ENCODE measurements around the gene BTF3. TPM values are rescaled to one million over a fixed set of nuclear protein-coding genes. Genes with fewer than 3 reads are reported as not detected.
"Not testable (repeated sequence)": the region's sequence is repeated elsewhere in the genome, so short reads cannot be mapped to it uniquely, and the experiment has no call there.

The BTF3 gene
- polyA plus RNA-seq (2013, experiment 1 of 2; ENCODE audit: insufficient read length) = 867 TPM
- 855 TPM for polyA plus RNA-seq (2013, experiment 2 of 2; ENCODE audit: insufficient read length)

DNA sequence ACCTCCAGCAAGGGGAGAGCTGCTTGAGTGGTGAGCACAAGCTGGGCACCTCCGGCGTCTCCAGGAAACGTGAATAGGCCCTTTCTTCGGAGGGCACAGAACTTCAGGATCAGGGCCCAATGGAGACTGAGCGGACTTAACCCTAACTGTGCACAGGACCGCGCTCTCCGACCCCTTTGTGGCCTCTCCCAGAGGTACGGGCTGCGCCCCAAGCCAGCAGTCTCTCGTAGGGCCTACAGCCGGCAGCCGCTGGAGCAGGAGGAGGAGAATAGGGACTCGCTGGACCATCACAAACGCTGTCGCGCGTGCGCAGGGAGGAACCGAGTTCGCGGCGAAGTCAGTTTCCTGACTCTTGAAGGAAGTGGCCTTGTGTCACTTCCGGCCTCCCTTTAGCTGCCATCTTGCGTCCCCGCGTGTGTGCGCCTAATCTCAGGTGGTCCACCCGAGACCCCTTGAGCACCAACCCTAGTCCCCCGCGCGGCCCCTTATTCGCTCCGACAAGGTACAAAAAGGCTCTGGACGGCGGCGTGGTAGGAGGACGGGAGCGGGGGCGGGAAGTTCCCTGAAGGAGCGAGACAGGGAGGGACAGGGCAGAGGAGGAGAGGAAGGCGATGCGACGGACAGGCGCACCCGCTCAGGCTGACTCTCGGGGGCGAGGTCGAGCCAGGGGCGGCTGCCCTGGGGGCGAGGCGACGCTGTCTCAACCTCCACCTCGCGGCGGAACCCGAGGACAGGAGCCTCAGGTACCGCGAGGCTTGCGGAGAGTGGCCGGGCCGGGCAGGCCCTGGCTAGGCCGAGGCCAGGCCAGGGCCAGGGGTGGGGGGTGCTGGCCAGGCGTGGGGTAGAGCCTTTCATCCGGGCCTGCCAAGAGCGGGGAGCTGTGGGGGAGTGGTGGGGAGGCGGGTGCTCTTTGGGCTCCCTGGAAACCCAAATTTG is at the start of gene BTF3:
TSS of gene BTF3 (plus strand) at position 386 of the 936 bp plus-strand sequence. CDS start at position 612, 226 bp downstream.
- peak; percentile 97 for DNase-seq

GRCh38 chr5:73448463-73449136 is 49.6 kb upstream of the BTF3 start, which contains the start of gene FOXD1:
FOXD1 (minus strand) TSS chr5:73448777; CDS start chr5:73448362, 415 bp downstream.
- DNase-seq = peak; percentile 99

DNA sequence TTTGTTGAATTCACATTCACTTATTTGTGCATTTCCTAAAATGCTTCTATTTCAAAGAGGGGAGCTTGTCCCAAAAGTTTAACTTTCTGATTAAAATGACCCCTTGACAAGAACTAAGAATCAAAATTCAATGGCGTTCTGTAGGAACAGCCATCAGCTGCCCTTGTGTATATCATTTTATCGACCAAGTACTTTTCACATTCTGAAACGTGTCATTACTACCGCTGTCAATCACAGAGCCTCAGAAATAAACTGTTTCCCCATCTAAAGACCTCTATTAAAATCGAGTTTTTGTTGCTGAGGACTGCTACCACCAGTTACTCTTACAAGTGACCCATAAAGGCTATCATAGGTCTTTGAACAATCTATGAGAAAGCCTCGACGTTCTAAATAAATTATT is 48.1 kb upstream of the BTF3 start:
- DNase-seq = no peak

DNA sequence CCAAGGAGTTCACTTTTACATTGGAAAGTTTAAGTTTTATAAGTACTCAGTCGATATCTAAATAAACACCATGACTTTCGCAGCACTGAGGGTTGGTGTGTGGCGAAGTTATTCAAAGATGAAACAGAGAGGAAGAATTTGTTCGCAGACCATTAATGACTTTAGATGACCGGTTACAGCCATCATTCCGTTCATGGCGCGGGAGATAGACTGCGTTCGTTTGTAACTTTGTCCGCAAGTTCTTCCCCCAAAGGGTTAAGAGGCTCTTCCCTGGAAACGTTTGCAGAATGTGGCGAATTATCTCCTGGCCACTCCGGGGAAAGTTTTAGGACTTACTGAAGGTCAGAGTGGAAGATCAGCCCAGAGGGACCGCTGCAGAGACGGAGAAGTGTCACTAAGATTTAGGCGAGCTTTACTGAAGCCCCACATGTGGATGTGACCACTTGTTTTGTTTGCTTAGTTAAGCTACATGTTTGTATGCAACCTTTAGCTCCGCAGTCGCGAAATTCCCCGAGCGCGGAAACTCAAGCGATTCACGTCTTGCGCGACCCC is 47.5 kb upstream of the BTF3 start:
- DNase-seq = no peak

- peak; percentile 70 for DNase-seq
Measured at GRCh38 chr5:73451224-73452130, 46.8 kb upstream of the BTF3 start.

DNA sequence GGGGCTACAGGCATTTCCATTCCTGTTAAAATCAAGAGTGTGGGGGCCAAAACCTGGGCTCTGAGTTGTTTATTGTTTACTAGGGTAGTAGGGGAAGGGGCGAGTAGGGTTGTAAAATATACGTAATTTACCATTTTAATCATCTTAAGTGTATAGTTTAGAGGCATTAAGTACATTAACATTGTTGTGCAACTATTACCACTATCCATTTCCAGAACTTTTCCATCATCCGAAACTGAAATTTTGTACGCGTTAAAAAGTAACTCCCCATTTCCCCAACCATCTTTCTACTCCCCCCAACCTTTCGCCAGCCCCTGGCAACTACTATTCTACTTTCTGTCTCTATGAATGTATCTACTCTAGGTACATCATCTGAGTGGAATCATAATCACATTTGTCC is 46.0 kb upstream of the BTF3 start:
- no peak for DNase-seq

DNA sequence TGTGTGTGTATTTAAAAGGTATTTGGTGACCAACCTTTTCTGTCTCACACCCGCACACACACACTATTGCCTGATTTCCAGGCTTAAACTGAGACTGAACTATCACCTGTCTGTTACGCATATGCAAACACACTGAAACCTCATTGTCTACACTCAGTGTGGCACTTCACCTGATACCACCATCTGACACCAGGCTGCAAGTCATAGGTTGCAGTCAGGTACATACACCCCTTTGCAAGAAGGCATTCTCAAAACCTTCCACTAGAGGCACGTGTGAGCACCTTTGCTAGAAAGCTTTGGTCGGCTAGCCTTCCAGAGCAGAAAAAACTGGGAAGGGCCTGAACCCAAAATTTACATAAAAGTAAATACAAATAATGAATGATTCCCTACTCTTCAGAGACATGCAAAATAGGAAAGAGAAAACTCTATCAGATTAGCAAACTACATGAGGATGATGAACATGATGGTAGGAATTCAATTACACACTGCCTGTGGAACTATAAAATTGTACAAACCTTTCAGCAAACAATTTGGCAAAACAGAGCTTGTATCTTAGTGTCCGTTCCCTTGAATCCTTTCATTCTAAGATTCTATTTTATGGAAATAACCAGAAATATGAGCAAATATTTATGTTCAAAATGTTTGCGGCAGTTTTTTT is 43.7 kb upstream of the BTF3 start:
- no peak for DNase-seq

- DNase-seq = not testable (repeated sequence)
Measured at GRCh38 chr5:73456462-73456861, 41.8 kb upstream of the BTF3 start.

DNA sequence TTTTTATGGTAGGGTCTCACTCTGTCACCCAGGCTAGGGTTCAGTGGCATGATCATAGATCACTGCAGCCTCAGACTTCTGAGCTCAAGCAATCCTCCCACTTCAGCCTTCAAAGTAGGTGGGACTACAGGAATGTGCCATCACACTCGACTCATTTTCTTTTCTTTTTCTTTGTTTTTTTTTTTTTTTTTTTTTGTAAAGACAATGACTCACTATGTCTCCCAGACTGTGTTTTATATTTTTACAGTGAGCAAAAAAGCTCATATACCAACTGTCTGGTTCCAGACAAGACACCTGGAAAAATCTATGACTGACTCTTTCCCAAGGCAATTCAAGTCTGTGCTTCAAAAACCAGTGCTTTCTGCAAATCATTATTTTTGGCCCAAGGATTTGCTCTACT is 38.9 kb upstream of the BTF3 start:
- peak; percentile 57 for DNase-seq

GRCh38 chr5:73460133-73460532 is 38.1 kb upstream of the BTF3 start:
- no peak for DNase-seq

DNA sequence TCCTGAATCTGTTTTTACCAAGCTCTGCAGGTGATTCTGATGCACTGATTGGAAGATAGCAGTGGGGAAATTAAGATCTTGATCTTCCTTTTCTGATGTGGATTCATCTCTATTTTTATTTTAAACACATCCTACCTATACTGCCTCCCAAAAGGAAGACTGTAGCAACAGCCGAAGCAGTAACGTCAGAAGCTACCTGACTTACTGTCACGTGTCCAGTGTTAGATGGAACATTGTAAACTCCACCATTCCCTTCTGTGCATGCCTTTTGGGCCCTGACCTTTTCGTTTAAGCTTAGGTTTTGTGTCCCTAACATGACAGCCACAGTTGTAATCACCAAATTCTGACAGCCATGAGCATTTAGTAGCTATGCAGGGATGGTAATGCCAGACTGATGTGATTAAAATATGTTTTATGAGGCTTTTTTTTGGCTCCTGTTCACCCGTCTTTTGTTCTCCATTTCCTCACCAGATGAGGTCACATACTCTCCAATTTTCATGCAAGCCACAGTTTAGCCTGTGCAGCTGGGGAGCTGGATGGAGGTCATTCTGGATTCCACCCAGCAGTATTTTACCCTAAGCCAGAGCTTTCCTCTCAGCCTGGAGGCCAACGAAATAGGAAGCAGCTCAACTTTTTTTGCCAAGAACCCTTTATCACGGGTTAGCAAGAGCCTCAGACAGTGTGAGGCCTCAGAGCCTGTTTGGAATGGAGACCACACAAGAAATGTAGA is 34.1 kb upstream of the BTF3 start:
- peak; percentile 74 for DNase-seq

DNA sequence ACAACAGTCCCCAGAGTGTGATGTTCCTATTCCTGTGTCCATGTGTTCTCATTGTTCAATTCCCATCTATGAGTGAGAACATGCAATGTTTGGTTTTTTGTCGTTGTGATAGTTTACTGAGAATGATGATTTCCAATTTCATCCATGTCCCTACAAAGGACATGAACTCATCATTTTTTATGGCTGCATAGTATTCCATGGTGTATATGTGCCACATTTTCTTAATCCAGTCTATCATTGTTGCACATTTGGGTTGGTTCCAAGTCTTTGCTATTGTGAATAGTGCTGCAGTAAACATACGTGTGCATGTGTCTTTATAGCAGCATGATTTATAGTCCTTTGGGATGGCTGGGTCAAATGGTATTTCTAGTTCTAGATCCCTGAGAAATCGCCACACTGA is 29.6 kb upstream of the BTF3 start:
- DNase-seq = not testable (repeated sequence)

DNA sequence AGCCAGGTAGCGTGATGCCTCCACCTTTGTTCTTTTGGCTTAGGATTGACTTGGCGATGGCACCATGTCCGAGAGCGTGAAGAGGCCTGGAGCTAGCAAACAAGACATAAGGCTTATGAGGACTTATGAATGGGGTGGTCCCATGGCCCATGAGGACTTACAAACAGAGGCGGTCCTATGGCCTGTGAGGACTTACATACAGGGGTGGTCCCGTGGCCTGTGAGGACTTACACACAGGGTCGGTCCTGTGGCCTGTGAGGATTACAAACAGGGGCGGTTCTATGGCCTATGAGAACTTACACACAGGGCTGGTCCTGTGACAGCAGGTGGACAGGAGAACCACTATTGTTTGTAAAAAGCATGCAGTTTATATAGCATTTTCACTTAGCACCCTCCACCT is 28.4 kb upstream of the BTF3 start:
- DNase-seq = no peak

GRCh38 chr5:73471654-73472053 is 26.6 kb upstream of the BTF3 start:
- DNase-seq = no peak

DNA sequence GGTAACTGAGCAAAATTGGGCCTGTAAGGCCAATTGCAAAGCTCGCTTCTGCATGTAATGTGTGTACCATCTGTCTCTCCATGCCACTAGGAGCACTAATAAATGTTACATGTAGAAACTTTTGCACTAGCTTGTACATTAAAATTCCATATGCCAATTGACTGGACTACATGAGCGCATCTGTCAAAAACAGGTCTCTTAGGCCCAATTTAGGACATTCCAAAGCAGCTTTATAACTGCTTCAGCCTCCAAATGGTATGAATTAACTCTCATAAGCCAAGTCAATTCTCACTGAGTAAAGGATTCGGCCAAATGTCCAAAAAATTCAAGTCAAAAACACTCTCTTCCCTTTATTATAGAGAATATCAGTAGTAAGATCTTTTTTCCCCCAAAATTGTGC is 26.1 kb upstream of the BTF3 start:
- DNase-seq = no peak

DNA sequence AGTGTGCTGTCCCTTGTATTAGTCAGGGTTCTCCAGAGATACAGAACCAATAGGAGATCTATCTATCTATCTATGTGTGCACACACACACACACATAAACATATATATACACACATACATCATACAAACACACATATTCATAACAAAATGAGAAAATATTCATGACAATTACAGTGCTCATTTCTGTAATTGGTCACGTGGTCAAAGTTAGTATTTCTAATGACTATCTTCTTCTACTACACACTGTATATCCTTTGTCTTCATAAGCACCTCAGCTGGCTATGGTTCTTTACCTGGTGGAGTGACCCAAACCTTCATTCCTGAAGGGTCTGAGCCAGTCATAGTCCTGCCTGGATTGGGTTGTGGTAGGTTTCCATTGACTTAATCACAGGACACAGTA is 17.7 kb upstream of the BTF3 start:
- DNase-seq = no peak

GRCh38 chr5:73482383-73483136 is 15.7 kb upstream of the BTF3 start:
- DNase-seq = peak; percentile 63

GRCh38 chr5:73483676-73484075 is 14.6 kb upstream of the BTF3 start:
- DNase-seq = no peak

DNA sequence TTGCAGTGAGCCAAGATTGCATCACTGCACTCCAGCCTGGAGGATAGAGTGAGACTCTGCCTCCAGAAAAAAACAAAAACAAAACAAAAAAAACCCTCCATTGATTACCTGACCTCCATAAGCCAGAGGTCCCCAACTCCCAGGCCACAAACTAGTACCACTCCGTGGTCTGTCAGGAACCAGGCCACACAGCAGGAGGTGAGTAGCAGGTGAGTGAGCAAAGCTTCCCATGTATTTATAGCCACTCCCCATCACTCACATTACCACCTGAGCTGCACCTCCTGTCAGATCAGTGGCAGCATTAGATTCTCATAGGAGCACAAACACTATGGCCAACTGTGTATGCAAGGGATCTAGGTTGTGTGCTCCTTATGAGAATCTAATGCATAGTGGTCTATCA is 13.7 kb upstream of the BTF3 start:
- DNase-seq = no peak

GRCh38 chr5:73485715-73486114 is 12.5 kb upstream of the BTF3 start:
- no peak for DNase-seq

Measured in fibroblast of skin of abdomen (primary cell).